ENCODE data around the gene PLEKHA4.
"Not testable (repeated sequence)": the region's sequence is repeated elsewhere in the genome, so short reads cannot be mapped to it uniquely, and the experiment has no call there.

PLEKHA4 gene

DNA sequence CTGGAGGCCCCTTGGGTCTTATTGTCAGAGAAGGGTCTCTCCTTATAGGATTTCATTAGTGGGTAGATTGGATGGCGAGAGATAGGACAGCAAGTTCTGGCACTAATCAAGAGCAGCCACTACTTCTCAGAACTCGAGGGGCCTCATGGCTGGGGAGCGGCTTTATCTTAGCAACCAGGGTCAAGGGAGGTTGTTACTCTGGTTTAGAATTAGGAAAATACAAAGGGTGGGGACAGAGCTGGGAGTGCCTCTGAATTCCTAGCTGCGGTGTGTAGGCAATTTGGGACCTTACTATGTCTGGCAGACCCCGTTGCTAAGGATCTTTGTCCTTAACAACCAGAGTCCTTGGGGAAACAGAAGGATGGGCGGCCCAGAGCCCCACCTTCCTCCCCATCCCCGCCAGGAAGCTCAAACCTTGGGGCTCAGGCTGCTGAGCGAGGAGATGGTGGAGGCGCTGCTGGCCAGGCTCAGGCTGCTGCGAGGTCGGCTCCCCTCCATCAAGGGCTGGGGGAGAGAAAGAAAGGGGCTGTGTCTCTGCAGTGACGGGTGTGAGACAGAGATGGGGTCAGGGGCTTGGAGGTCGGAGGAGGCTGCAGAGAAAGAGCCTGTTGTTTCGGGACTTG, 1.2 kb downstream of the PLEKHA4 start:
- no peak for DNase-seq (ENCODE audit: low read depth in 2 of 2)

DNA sequence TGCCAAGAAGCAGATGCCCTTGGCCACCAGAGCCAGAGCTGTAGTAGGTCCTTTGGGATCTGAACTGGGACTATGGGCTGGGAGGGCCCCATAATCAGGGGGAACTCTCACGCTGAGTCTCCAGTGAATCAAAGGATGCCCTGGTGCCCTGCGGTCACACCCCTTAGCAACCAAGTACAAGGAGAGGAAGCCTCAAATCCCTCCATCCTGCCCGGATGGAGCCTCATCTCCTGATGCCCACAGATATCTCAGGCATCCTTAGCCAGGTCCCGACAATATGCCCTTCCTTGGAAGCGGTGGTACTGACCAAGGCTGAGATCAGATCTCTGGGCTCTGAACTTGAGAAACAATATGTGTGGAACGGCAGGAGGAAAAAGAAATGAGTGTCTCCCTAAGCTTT, 1.7 kb downstream of the PLEKHA4 start:
- no peak for DNase-seq (ENCODE audit: low read depth in 2 of 2)

DNA sequence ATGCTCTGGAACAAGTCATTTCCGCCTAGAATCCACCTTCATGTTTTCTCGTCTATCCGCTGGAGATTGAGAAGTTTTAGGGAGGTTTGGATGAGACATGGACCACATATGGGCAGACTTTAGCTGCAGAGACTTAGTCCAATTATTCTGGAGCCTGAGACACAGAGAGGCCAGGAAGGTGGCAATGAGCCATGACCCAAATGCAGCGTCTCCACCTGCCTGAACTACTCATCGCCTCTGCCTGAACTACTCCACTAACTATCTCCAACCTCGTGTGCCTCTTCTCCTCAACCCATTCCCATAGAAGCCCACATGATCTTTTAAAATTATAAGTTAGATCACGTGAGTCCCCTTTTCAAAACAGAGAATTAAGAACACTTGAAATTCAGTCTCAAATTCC, 5.6 kb downstream of the PLEKHA4 start:
- DNase-seq (ENCODE audit: low read depth in 2 of 2): no peak

DNA sequence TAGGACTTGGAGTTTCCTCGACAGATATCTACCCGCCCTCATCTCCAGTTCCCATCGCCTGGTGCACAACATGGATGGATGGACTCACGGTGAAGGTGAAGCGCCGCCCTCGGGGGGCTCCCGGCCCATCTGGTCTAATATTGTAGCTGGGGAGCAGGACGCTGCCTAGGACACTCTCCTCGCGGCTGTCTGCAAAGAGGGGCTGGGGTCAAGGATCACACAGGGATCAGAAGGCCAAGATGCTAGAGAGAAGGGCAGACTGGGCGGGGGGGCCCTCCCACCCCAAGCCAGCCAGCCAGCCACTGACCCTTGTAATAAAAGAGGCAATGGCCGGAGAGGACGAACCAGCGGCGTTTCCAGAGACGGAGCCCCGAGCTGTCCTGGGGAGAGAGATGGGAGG, 7.1 kb downstream of the PLEKHA4 start:
- DNase-seq (ENCODE audit: low read depth in 2 of 2): no peak

DNA sequence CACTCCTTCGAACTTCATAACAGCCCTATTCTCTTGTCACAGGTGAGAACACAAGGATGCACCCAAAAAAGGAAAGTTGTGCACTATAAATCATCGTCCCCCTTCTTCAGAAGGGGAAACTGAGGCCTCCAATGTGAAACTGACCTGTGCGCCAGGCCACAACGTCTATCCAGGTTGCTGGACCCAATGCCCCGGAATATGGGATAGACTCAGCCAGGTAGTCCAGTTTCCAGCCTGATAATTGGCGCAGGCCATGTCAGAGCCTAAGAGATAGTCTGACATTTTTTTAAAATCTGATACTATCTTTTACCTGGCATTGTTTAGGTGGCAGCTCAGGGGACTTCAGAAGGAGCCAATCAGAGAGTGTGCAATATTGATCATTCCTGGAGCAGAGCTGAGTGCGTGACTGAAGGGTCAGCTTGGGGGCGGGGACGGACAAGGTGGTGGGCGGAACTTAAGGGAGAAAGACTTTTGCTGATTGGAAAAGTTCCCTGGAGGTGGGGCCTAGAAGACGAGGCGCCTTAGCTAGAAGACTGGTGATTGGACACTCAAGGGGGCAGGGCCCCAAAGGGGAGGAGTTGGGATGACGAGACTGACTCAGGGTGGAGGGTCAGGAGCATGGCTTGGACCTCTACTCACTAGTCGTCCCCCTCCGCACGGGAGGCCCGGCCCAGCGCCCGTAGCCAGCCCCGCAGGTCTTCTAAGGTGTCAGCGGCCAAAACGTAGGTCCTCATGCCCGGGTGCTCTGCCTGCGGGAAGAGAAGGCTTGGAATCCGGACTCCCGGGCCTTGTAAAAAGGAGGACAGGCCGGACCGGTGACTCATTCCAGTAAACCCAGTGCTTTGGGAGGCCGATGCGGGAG, 8.5 kb downstream of the PLEKHA4 start:
- DNase-seq (ENCODE audit: low read depth in 2 of 2): no peak

DNA sequence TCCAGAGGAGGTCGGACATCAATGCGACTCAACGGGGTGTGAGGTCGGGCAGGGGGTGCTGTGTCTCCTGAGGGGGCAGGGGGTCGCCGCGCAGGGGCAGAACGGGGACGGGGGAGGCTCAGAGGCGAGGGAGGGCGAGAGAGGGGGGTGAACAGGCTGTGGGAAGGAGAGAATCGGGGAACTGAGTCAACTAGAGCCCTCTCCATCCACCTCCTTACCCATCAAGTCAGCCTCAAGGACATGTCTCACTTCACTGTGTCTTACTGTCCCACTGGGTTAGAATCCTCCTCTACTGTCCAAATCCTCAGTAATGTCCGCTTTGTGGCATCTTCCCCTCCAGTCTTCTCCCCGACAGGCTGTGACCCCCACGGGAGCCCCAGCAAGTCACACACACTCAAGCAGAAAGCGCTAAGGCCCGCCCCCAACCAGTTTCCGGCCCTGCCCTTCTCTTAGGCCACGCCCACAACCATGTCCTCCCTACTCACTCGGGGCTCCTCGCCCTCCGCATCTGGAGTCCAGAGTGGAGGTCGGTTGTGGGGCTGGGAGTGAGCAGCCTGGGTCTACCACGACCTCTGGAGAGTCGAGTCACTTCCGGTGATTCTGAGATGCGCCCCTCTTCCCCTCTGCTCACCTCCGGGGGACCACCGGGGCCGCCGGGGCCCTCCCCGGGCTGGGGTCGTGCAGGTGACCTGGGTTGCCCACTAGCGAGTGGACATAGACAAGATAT, 9.3 kb downstream of the PLEKHA4 start:
- DNase-seq (ENCODE audit: low read depth in 2 of 2): peak; percentile 64 to 74

DNA sequence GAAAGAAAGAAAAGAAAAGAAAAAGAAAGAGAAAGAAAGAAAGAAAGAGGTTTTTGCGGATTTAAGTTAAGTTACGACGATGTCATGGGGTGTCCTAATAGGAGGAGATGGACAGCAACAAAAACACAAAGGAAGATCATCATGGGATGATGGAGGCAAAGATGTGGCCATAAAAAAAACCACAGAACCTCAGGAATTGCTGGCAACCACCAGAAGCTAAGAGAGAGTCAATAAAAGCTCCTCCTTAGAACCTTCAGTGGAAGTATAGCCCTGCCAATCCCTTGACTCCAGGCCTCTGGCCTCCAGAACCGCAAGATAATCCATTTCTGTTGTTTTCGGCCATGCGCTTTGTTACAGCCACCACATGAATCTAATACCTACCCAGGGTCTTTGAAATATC, 11.5 kb downstream of the PLEKHA4 start:
- no peak for DNase-seq (ENCODE audit: low read depth in 2 of 2)

DNA sequence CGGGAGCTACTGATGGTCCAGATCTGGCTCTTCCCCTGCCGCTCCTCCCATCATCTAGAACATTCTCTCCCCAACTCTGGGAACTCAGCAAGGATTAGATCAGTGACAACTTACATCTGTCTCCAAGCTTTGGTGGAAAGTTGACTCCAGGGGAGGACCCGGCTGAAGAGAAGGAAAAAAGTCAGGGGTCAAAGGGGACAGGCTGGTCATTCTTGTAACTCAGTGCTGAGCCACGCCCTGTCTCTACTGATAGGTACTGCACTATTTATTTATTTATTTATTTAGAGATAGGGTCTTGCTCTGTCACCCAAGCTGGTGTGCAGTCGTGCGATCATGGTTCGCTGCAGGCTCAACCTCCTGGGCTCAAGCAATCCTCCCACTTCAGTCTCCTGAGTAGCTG, 14.3 kb downstream of the PLEKHA4 start:
- DNase-seq (ENCODE audit: low read depth in 2 of 2): no peak

DNA sequence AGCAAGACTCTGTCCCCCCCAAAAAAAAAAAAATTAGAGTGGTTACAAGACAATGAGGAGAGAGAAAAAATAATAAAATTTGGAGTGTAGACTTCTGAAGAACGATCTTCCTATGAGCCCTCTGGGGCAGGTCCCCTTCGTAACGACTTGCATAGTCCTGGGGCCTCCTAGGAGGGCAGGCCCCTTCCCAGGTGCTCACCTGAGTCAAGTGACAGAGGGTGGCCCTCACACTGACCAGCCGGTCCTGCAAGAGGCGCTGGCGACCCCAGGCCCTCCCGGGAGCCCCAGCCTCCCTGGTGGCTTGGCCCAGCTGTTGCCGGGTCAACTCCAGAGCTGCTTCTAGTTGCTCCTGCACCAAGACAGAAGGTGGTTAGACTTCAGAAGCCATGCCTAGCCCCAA, 14.9 kb downstream of the PLEKHA4 start:
- DNase-seq (ENCODE audit: low read depth in 2 of 2): no peak

DNA sequence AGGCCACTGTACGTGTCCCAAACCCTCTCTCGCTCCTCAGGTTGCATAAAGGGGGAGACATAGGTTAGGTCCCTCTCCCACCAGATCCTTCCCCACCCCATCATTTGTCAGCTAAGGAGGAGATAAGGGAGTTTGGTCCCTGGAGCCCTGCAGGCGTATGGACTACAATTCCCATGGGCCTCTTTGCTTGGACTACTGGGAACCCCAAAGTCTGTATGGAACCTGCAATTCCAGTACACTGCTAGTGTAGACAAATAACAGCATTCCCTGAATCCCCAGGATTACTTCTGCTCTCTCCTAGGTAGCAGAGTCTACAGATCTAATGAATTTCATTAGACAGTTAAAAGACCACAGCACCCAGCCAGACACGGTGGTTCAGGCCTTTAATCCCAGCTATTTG, 16.1 kb downstream of the PLEKHA4 start:
- no peak for DNase-seq (ENCODE audit: low read depth in 2 of 2)

DNA sequence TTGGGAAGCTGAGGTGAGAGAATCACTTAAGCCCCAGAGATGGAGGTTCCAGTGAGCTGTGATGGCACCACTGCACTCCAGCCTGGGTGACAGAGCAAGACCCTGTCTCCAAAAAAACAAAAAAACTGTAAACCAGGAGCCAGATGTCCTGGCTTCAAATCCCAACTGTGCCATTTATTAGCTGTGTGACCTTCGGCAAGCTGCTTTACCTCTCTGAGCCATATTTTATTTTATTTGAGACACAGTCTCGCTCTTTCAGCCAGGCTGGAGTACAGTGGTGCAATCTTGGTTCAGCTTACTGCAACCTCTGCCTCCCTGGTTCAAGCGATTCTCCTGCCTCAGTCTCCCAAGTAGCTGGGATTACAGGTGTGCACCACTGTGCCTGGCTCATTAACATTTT, 21.8 kb downstream of the PLEKHA4 start:
- not testable (repeated sequence) for DNase-seq (ENCODE audit: low read depth in 2 of 2)

DNA sequence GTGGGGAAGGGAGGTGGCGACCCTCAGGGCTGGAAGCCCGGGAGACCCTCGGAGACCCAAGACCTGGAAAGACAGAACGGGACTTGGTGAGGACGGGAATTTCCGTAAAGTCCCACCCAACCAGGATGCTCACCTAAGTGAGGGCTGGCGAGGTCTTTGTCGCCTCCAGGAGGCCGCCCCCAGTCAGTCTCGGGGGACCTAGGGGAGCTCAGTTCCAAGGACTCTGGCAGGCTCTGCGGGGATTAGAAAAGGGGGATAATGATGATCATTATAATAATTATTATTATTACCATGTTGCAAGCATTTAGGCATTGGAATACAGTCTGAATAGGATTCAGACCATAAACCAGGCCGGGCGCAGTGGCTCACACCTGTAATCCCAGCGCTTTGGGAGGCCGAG, 23.0 kb downstream of the PLEKHA4 start:
- no peak for DNase-seq (ENCODE audit: low read depth in 2 of 2)

DNA sequence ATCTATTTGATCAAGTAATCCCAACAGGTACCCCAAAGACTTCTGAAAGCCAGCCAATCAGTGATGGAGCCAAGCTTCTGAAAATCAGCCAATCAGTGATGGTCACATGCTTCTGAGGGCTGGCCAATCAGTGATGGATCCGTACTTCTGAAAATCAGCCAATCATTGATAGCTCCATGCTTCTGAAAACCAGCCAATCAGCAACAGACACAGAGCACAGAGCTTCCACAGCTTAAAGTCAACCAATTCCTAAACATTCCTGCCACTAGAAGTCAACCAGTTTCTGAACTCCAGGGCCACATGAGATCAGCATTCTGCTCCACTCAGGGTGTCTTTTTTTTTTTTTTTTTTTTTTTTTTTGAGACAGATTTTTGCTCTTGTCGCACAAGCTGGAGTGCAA, 23.9 kb downstream of the PLEKHA4 start:
- no peak for DNase-seq (ENCODE audit: low read depth in 2 of 2)

DNA sequence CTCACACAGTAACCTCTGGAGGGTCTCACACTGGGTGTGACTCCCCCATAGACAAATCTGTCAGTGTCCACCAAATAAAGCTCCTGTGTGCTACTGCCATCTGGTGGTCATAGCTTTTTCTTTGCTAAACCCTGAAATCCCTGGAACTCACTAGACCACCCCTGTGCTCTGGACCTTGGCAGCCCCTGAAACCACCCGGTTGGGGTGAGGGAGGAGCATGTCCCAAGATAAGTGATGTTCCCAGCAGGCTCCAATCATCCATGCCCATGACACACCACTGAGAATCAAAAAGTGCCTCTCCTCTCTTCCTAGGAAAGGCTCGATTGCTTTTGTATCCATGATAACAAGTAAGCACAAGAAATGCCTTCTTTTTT, 25.6 kb downstream of the PLEKHA4 start:
- DNase-seq (ENCODE audit: low read depth in 2 of 2): peak in 1 of 2 donors; percentile 35

DNA sequence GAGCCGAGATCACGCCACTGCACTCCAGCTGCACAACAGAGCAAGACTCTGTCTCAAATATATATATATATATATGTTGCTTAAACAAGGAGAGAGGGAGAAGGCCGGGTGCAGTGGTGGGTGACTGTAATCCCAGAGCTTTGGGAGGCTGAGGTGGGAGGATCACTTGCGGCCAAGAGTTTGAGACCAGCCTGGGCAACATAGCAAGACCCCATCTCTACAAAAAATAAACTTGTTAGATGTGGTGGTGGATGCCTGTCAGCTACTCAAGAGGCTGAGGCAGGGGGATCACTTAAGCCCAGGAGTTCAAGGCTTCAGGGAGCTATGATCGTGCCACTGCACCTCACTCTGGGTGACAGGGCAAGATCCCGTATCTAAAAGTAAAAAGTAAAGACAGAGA, 26.8 kb downstream of the PLEKHA4 start:
- DNase-seq (ENCODE audit: low read depth in 2 of 2): no peak

DNA sequence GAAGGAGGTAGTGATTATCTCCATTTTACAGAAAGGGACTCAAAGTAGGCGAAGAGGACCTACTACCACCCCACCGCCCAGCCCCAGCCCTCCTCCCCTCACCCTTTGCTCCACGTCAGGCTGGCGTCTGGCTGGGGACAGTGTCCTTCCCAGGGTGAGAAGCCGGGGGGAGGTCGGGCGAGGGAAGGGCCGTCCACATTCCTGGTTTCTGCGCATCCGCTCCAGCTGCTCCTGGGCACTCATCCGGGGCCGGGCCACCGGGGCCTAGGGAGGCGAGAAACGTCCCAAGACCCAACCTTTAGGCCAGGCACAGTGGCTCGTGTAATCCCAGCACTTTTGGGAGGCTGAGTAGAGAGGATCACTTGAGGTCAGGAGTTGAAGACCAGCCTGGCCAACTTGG, 27.4 kb downstream of the PLEKHA4 start:
- DNase-seq (ENCODE audit: low read depth in 2 of 2): no peak

DNA sequence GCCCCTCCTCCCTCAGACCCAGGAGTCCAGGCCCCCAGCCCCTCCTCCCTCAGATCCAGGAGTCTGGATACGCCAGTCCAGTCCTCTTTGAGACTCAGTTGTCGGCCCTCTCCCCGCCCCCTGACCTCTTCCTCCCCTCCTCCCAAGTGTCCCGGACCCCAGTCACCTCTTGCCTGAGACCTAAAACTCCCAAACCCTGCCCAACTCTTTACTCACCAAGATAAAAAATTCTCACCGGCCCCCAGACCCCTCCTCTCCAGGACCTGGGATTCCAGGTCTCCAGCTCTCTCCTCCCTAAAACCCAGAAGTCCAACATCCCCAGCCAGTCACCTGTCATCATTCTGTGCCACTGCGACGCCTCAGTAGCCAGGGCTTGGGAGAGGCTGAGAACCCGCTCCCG, 30.7 kb downstream of the PLEKHA4 start:
- no peak for DNase-seq (ENCODE audit: low read depth in 2 of 2)

DNA sequence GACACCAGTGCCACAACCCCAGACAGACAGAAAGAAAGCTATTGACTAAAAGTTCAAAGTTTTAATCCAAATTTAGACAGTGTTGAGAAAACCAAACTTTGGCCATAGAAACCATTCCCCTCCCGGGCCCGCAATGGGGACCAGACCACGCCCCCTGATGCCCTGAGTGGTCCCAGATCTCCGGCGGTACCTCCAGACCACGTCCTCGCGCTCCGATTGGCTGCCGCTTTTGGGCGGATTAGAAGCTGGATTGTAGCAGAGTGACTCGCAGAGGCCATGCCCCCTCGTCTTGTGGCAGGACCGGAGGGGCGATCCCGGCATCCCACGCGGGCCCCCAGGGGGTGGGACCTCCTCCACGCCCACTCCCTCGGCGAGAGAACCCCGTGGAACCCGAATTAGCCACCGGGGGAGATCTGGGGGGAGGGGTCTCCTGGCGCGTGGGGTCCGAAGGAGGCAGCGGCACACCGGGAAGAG, 31.3 kb downstream of the PLEKHA4 start:
- peak; percentile 67 to 72 for DNase-seq (ENCODE audit: low read depth in 2 of 2)

DNA sequence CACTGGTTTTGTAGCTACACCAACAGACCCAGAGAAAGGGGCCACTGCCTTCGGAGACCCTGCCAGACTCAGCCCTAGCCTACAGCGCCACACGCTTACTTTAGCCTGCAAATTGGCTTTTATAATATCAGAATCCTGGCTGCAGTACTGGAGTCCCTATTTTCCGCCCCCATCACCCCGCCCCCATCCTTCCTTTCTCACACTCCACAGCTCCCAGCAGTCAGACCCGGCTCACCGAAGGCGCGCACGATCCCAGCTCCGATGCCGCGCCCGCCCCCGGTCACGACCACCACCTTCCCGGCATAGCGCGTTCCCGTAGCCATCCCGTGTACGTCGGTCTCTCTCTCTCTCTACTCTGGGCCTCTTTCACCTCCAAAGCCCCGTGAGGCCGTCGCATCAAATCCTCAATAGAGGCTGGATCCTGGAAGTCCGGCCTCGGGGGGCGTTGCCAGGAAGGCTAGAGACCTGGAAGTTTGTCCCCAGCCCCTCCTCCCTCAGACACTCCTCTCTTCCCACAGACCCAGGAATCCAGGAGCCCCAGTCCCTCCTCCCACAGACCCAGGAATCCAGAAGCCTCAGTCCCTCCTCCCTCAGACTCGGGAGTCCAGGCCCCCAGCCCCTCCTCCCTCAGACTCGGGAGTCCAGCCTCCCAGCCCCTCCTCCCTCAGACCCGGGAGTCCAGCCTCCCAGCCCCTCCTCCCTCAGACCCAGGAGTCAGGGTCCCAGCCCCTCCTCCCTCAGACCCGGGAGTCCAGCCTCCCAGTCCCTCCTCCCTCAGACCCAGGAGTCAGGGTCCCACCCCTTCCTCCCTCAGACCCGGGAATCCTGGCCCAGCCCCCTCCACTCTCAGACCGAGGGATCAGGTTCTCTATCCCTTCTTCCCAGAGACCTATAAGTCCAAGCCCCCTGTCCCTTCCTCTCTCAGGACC, 32.1 kb downstream of the PLEKHA4 start, which contains the start of gene HSD17B14:
Gene HSD17B14, minus strand, starts transcription at position 403 of the 929 bp plus-strand sequence. Its CDS starts 80 bp downstream, at position 323.
- DNase-seq (ENCODE audit: low read depth in 2 of 2): no peak

DNA sequence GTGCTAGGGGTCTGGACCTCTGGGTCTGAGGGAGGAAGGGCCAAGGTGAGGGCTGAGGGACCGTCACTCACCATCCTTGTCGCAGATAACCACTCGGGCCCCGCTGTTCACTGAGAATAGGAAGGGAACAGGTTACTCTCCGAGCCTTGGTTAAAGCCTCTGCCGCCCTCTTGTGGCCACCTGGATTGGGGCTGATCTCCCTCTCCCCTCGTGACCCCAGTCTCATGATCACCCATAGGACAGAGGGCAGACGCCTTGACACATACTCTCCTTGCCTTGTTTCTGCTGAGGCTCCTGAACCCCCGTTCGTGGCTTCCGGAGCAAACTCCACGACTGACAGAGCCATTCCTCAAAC, 32.7 kb downstream of the PLEKHA4 start:
- DNase-seq (ENCODE audit: low read depth in 2 of 2): peak; percentile 78 to 87

DNA sequence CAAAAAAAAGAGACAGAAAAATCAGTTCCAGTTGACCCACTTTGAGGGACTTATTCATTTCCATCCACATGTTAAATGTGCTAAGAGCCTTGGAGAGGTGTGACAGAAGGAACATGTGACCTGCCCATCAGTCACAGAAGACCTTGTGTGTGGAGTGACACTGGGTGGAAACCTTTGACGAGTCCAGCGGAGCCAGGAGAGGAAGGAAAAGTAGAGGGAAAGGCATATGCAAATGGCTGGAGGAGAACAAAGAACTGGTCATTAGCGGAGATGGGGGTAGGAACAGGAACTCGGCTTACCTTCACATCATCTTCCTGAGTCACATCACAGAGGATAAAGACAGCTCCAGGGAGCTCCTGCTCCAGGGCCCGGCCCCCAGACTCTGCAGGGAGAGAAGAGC, 34.4 kb downstream of the PLEKHA4 start:
- no peak for DNase-seq (ENCODE audit: low read depth in 2 of 2)

DNA sequence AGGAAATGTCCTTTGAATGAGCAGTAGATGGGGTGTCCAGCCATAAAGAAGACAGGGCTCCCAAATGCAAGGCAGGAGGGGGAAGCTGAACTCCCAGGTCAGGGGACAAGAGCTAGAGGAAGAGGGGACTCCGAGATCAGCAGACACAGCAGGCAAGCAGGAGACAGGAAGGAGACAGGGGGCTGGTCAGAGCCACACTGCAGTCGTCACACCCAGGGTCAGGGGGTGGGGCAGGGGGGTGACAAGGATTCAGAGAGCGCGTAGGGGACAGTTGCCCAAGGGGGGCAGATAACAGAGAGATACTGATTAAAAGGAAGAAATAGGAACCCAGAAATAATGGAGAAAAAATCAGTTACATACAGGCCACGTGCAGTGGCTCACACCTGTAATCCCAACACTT, 35.4 kb downstream of the PLEKHA4 start:
- DNase-seq (ENCODE audit: low read depth in 2 of 2): no peak

Measured in stimulated activated CD8-positive, alpha-beta memory T cell treated with anti-CD3 and anti-CD28 coated beads, Interleukin-7, amount 100 ng/mL, for 4 hours (primary cell).